ENCODE data around the gene SNX21. TPM values are rescaled to one million over a fixed set of nuclear protein-coding genes. Genes with fewer than 3 reads are reported as not detected.
"Not testable (repeated sequence)": the region's sequence is repeated elsewhere in the genome, so short reads cannot be mapped to it uniquely, and the experiment has no call there.

Gene SNX21, protein sequence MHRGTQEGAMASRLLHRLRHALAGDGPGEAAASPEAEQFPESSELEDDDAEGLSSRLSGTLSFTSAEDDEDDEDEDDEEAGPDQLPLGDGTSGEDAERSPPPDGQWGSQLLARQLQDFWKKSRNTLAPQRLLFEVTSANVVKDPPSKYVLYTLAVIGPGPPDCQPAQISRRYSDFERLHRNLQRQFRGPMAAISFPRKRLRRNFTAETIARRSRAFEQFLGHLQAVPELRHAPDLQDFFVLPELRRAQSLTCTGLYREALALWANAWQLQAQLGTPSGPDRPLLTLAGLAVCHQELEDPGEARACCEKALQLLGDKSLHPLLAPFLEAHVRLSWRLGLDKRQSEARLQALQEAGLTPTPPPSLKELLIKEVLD
- total RNA-seq: 22.5 TPM
- long read RNA-seq, partial matches to known transcripts: 0 of 9 reads
- long read RNA-seq, other reads (novel, unspliced or antisense): 5 of 9 reads

DNA sequence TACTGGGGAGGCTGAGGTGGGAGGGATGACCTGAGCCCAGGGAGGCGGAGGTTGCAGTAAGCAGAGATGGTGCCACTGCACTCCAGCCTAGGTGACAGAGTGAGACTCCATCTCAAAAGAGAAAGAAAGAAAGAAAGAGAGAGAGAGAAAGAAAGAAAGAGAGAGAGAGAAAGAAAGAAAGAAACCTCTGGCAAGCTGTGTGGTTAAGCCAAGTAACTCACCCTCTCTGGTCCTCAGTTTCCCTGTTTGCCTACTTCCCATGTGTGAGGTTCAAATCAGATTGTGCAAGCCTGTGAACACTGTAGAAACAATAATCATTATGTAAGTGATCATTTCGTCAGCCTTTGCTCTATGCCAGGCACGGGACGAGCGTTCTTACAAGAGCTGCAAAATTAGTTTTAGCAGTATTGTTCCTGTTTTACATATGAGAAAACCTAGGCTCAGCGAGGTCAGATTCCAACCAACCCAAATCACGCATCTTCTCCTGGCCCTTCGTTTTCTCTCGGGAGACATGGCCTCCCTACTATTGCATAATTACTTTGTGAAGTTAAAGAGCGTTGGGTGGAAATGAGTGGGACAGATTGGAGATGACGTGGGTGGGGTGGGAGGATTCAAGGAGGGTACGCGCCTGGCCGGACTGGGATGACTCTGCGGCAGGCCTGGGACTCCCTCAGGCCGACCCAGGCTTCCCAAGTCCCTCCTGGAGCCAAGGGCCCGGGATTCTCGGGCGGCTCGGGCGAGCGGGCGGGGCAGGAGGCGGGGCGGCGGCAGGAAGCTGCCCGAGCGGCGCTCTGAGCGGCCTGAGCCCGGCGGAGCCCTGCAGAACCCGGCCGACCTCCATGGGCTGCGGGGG is at the start of gene SNX21:
TSS of gene SNX21 (plus strand) at position 770 of the 853 bp plus-strand sequence. CDS start 121 bp downstream, outside the sequence.
- peak; percentile 92 for DNase-seq (ENCODE audit: missing footprints)
- ATAC-seq: peak; percentile 92
- intact Hi-C loops (cut with DNase I): no loop called here

DNA sequence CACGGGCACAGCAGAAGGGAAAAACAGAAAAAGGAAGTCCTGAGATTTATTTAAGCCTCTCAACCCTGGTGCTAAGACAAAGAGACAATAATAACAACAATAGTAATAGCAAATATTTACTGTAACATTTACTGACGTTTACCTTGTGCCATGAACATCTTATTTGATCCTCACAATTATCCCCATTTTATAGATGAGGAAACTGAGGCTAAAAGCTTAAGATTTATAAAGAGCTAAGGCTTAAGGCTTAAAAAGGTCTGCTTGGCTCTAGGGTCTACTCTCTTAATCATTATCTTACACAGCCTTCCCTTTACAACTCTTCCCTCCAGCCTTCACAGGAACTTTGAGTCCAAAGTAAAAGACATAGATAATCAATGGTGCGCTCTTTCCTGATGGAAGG is 45.2 kb upstream of the SNX21 start:
- DNase-seq (ENCODE audit: missing footprints): no peak
- intact Hi-C loops (cut with DNase I): no loop called here
- no peak for ATAC-seq

- intact Hi-C loops (cut with DNase I): loop anchor here (5.0 kb wide), 1 partner anchor 180 kb away; the partner anchor contains the start of gene ZNF335
- no peak for DNase-seq (ENCODE audit: missing footprints)
- peak; percentile 10 for ATAC-seq
Measured at GRCh38 chr20:45792317-45793118, 41.1 kb upstream of the SNX21 start.

GRCh38 chr20:45796337-45797065 is 37.1 kb upstream of the SNX21 start:
- DNase-seq (ENCODE audit: missing footprints) (no peak), ATAC-seq (no peak)
- intact Hi-C loops (cut with DNase I): no loop called here

DNA sequence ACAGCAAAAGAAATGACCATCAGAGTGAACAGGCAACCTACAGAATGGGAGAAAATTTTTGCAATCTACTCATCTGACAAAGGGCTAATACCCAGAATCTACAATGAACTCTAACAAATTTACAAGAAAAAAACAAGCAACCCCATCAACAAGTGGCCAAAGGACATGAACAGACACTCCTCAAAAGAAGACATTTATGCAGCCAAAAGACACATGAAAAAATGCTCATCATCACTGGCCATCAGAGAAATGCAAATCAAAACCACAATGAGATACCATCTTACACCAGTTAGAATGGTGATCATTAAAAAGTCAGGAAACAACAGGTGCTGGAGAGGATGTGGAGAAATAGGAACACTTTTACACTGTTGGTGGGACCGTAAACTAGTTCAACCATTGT is 36.1 kb upstream of the SNX21 start:
- intact Hi-C loops (cut with DNase I): not testable (repeated sequence)

GRCh38 chr20:45797955-45798354 is 35.6 kb upstream of the SNX21 start:
- ATAC-seq; intact Hi-C loops (cut with DNase I); DNase-seq (ENCODE audit: missing footprints): not testable (repeated sequence)

More for the DNA sequence above, 36.1 kb upstream of the SNX21 start:
- not testable (repeated sequence) for ATAC-seq; DNase-seq (ENCODE audit: missing footprints)

- DNase-seq (ENCODE audit: missing footprints) (no peak), ATAC-seq (peak; percentile 73)
- intact Hi-C loops (cut with DNase I): no loop called here
Measured at GRCh38 chr20:45798935-45799642, 34.5 kb upstream of the SNX21 start.

GRCh38 chr20:45801851-45802250 is 31.7 kb upstream of the SNX21 start:
- no peak for DNase-seq (ENCODE audit: missing footprints)
- intact Hi-C loops (cut with DNase I): no loop called here

GRCh38 chr20:45810191-45810970 is 23.2 kb upstream of the SNX21 start:
- intact Hi-C loops (cut with DNase I): no loop called here
- no peak for ATAC-seq
- DNase-seq (ENCODE audit: missing footprints): no peak

More at GRCh38 chr20:45801851-45802250, 31.7 kb upstream of the SNX21 start:
- ATAC-seq: no peak

DNA sequence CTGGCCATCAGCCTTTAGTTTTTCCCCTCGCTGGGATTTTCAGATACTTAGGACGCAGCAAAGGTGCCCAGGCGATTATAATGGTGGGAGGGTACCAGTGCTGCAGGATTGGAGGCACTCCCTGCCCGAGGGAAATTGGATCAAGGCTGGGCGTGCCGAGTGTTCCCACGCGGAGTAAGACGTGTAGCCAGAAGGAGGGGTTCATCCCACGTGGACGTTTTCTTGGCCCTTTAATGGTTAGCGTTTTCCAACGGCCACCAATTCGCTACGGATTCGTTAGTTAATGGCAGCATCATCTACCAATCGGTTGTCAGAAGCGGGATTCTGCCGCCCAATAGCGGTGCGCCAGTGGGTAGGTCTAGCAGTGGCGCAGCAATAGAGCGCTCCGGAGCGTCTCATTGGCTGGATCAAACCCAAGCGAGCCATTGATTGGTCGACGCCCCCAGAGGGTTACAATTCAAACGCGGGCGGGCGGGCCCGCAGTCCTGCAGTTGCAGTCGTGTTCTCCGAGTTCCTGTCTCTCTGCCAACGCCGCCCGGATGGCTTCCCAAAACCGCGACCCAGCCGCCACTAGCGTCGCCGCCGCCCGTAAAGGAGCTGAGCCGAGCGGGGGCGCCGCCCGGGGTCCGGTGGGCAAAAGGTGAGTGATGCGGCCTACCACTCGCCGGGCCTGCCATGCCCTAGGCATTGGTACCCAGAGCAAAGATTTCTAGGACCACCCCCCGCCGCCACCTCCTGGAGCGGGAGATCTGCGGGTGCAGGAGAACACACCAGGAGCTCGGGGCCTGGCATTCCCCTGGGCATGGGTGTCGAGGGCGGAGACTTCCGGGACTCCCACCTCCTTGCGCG is 21.2 kb upstream of the SNX21 start, which contains the start of gene UBE2C:
TSS of gene UBE2C (plus strand) at position 488 of the 849 bp plus-strand sequence. CDS start at position 540, 52 bp downstream.
- ATAC-seq (peak; percentile 99), DNase-seq (ENCODE audit: missing footprints) (peak; percentile 97)
- intact Hi-C loops (cut with DNase I): no loop called here

DNA sequence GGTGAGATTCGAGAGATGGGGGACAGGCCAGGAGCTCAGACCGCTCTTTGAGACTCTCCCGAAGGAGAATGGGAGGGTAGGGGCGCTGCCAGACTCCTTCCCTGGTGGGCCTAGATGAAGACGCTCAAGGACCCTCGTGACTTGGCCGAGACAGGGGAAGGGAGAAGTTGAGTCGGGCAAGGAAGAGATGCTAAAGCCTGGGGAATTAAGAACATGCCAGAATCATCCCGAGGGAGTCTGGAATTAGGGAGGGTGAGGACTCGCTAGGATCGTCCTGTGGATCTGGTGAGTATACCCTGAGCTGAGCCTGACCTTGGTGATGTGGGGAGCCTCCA is 20.6 kb upstream of the SNX21 start:
- DNase-seq (ENCODE audit: missing footprints): no peak
- no peak for ATAC-seq
- intact Hi-C loops (cut with DNase I): no loop called here

GRCh38 chr20:45813489-45813888 is 20.1 kb upstream of the SNX21 start:
- intact Hi-C loops (cut with DNase I): no loop called here
- no peak for ATAC-seq
- DNase-seq (ENCODE audit: missing footprints): no peak

- intact Hi-C loops (cut with DNase I): no loop called here
- ATAC-seq (no peak), DNase-seq (ENCODE audit: missing footprints) (no peak)
Measured at GRCh38 chr20:45814314-45814713, 19.3 kb upstream of the SNX21 start.

- intact Hi-C loops (cut with DNase I): no loop called here
- DNase-seq (ENCODE audit: missing footprints): no peak
- ATAC-seq: no peak
Measured at GRCh38 chr20:45816951-45817350, 16.6 kb upstream of the SNX21 start.

DNA sequence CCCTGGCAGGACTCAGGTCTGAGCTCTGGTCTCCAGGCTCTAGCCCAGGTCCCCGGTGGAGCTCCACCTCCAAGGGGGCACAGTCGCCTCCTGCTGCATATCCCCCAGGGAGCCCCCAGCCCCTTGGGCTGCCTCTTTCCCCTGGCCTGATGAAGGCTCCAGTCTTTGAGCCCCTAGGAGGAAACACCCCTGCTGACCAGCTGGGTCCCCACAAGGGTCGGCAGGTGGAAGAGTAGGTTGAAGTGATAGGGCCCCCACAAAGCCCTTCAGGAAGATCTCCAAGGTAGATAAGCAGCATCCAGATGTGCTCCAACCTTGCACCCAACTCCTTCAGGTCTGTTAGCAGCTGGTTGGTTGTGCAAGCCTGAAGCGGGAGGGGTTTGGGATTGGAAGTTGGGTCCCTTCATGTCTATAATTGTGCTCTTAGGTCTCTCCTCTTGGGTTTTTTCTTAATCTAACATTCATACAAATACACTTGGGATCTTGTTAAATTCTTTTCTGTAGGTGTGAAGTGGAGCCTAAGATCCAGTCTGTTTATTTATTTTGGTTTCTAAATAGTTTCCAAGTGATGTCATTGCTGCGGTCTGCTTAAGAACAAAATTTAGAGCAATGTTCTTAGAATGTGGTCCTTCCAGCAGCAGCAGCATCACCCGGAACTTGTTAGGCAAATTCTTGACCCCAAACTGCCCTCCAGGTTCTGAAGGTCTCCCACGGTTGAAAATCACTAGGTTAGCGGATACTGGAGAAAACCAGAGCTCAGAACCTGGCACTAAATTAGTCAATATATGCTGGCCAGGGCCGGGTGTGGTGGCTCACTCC is 16.0 kb upstream of the SNX21 start:
- ATAC-seq (no peak), DNase-seq (ENCODE audit: missing footprints) (no peak)
- intact Hi-C loops (cut with DNase I): no loop called here

Data from Right ventricle myocardium inferior (tissue), 1 donor.